CD4-positive, alpha-beta T cell treated with Interferon alpha-2 for 1 hour (primary cell): ENCODE data around the gene PIMREG.
"Not testable (repeated sequence)": the region's sequence is repeated elsewhere in the genome, so short reads cannot be mapped to it uniquely, and the experiment has no call there.

ENCODE experiments used
- DNase-seq, 2 donors: peaks; one replicate each; pipeline ENCODE4 v3.0.0-alpha.2; 2020 to 2022

Gene PIMREG

GRCh38 chr17:6480303-6480675, 36.0 kb downstream of the PIMREG start:
- no peak for DNase-seq

- DNase-seq: no peak
Measured at GRCh38 chr17:6482105-6482455, 37.8 kb downstream of the PIMREG start.

- not testable (repeated sequence) for DNase-seq
Measured at GRCh38 chr17:6482796-6483195, 38.5 kb downstream of the PIMREG start.

GRCh38 chr17:6483507-6483906, 39.3 kb downstream of the PIMREG start:
- DNase-seq: no peak

GRCh38 chr17:6485646-6486412, 41.6 kb downstream of the PIMREG start:
- DNase-seq: no peak

GRCh38 chr17:6487251-6488007, 43.2 kb downstream of the PIMREG start:
- no peak for DNase-seq

- DNase-seq: no peak
Measured at GRCh38 chr17:6488008-6488539, 43.8 kb downstream of the PIMREG start.

- no peak for DNase-seq
Measured at GRCh38 chr17:6489016-6489550, 44.8 kb downstream of the PIMREG start.

GRCh38 chr17:6491071-6491700, 46.9 kb downstream of the PIMREG start:
- no peak for DNase-seq

GRCh38 chr17:6492892-6493674, 48.8 kb downstream of the PIMREG start:
- no peak for DNase-seq

GRCh38 chr17:6494239-6494941, 50.1 kb downstream of the PIMREG start:
- DNase-seq: no peak

- no peak for DNase-seq
Measured at GRCh38 chr17:6495450-6496115, 51.3 kb downstream of the PIMREG start.

- no peak for DNase-seq
Measured at GRCh38 chr17:6496116-6496481, 51.8 kb downstream of the PIMREG start.

- DNase-seq: no peak
Measured at GRCh38 chr17:6496640-6497441, 52.6 kb downstream of the PIMREG start.

GRCh38 chr17:6497496-6498221, 53.4 kb downstream of the PIMREG start:
- no peak for DNase-seq

- no peak for DNase-seq
Measured at GRCh38 chr17:6498356-6498755, 54.1 kb downstream of the PIMREG start.

GRCh38 chr17:6498901-6499540, 54.8 kb downstream of the PIMREG start:
- DNase-seq: no peak
